ENCODE measurements around the gene TNFRSF6B.

DNA sequence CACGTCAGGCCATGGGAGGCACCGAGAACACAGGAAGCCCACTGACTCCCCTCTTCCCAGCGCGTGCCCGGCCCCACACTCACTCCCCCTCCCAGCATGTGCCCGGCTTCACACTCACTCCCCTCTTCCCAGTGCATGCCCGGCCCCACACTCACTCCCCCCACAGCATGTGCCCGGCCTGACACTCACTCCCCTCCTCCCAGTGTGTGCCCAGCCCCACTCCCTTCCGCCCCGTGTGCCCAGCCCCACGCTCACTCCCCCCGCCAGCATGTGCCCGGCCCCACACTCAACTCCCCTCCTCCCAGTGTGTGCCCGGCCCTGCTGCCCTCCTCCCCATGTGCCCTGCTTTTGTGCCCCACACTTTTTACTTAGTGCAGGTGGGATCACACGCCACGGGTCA is 28.6 kb upstream of the TNFRSF6B start:
- TF ChIP-seq, protein P1, sequence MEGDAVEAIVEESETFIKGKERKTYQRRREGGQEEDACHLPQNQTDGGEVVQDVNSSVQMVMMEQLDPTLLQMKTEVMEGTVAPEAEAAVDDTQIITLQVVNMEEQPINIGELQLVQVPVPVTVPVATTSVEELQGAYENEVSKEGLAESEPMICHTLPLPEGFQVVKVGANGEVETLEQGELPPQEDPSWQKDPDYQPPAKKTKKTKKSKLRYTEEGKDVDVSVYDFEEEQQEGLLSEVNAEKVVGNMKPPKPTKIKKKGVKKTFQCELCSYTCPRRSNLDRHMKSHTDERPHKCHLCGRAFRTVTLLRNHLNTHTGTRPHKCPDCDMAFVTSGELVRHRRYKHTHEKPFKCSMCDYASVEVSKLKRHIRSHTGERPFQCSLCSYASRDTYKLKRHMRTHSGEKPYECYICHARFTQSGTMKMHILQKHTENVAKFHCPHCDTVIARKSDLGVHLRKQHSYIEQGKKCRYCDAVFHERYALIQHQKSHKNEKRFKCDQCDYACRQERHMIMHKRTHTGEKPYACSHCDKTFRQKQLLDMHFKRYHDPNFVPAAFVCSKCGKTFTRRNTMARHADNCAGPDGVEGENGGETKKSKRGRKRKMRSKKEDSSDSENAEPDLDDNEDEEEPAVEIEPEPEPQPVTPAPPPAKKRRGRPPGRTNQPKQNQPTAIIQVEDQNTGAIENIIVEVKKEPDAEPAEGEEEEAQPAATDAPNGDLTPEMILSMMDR (IDR thresholded peaks at IDR 0.05) = no peak
- no peak for TF ChIP-seq POLR2A (IDR thresholded peaks at IDR 0.05)
